GM13977 (cell line): ENCODE measurements around the gene PADI1.

Experiments
- DNase-seq: peaks from one replicate; pipeline ENCODE4 v3.0.0; 2012; ENCODE audit warnings: low spot score
- in situ Hi-C: fragments of 300-500 bp; cut with MboI; formaldehyde crosslinking; loops from one replicate; pipeline ENCODE4 v1.12.0; 2022; ENCODE audit warnings: low sequenced_read_pairs, low pct_unique_long_range_greater_than_20kb, mixed read lengths, inconsistent platforms; ENCODE audit not compliant: unreplicated experiment
- TF ChIP-seq, protein P1 (sequence below): IDR thresholded peaks from 2 replicates; pipeline ENCODE4 v1.5.1; 2012; ENCODE audit warnings: mild to moderate bottlenecking, control low read depth; ENCODE audit not compliant: insufficient read depth; ENCODE audit errors: extremely low read depth, missing control alignments

Gene PADI1

DNA sequence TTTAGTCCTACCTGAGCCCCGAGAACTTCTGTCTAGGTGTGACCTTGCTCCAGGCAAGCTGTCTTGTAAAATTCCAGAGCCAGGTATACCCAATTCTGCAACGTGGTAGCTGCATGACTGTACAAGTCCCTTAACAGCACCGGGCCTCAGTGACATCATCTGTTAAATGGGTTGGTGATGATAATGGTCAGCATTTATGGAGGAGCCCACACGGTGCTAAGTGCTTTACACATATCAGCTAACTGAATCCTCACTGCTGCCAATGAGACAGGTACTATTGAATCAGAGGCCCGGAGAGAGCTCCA is 37.2 kb upstream of the PADI1 start:
- in situ Hi-C loops, result no loop called here
- TF ChIP-seq, protein P1, sequence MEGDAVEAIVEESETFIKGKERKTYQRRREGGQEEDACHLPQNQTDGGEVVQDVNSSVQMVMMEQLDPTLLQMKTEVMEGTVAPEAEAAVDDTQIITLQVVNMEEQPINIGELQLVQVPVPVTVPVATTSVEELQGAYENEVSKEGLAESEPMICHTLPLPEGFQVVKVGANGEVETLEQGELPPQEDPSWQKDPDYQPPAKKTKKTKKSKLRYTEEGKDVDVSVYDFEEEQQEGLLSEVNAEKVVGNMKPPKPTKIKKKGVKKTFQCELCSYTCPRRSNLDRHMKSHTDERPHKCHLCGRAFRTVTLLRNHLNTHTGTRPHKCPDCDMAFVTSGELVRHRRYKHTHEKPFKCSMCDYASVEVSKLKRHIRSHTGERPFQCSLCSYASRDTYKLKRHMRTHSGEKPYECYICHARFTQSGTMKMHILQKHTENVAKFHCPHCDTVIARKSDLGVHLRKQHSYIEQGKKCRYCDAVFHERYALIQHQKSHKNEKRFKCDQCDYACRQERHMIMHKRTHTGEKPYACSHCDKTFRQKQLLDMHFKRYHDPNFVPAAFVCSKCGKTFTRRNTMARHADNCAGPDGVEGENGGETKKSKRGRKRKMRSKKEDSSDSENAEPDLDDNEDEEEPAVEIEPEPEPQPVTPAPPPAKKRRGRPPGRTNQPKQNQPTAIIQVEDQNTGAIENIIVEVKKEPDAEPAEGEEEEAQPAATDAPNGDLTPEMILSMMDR, result no peak

DNA sequence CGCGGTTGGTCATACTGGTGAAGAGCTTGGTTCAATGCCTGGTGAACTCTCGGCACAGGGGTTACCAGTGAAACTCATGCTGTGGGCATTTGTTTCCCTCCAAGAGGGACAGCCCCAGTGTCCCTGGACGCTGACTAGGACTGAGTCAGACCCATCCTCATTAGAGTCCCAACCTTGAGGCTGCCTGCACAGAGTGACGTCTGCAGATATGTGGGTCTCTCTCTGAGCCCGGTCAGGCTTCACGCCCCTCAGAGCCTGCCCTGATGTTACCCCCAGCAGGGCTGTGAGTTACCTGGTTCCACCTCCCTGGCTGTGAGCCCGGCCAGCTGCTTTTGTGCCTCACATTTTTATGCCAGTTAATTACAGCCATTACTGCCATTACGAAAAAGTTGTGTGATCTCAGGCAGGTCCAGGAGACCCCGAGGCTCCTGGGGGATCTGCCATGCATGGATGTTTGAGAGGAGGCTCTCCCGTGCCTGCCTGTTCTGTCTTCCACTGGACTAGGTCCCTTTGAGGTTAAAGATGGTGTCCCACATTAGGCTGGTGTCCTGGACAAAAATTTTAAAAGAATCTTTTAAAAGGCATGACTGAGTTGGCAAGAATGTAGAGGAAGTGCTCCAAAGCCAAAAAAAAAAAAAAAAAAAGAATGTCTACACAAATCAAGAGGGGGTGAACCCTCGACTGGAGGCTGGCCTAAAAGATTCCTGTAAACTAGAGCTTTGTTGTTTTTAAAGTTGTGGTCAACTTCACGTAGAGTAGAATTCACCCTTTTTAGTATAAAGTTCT is 36.6 kb upstream of the PADI1 start:
- TF ChIP-seq, protein P1, result no peak
- in situ Hi-C loops, result no loop called here
- no peak for DNase-seq

More for the DNA sequence above, 37.2 kb upstream of the PADI1 start:
- no peak for DNase-seq

DNA sequence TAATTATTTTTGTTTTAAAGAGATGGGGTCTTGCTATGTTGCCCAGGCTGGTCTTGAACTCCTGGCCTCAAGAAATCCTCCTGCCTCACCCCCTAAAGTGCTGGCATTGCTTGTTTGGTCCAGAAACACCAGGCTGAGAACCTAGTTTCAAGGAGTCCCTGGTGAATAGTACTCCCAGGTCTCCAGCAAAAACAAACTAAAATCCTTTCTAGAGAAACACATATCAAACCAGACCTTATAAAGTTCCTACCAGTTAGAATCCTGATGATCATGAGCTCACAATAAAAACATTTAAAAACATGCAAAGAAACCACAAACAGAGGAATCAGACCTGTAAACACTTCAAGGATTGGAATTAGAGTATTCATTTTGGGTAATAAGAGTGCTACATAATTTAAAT is 34.4 kb upstream of the PADI1 start:
- in situ Hi-C loops, result no loop called here
- TF ChIP-seq, protein P1, result no peak
- no peak for DNase-seq

DNA sequence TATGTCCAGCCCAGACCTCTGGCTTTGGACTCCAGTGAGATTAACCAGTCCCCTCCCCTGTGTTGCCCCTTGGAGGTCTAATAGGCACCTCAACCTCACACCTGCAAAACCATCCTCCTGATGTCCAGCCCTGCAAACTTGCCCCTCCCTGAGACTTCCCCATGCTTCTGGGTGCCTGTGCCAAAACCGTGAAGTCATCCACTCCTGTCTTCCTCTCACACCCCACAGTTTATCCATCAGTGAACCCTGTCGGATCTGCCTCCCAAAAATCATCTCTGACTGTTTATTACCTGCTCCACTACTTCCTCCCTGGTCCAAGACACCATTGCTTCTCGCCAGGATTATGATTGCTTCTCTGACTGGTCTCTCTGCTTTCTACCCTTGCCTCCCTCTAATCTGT is 31.7 kb upstream of the PADI1 start:
- in situ Hi-C loops, result no loop called here
- no peak for DNase-seq
- TF ChIP-seq, protein P1, result no peak

DNA sequence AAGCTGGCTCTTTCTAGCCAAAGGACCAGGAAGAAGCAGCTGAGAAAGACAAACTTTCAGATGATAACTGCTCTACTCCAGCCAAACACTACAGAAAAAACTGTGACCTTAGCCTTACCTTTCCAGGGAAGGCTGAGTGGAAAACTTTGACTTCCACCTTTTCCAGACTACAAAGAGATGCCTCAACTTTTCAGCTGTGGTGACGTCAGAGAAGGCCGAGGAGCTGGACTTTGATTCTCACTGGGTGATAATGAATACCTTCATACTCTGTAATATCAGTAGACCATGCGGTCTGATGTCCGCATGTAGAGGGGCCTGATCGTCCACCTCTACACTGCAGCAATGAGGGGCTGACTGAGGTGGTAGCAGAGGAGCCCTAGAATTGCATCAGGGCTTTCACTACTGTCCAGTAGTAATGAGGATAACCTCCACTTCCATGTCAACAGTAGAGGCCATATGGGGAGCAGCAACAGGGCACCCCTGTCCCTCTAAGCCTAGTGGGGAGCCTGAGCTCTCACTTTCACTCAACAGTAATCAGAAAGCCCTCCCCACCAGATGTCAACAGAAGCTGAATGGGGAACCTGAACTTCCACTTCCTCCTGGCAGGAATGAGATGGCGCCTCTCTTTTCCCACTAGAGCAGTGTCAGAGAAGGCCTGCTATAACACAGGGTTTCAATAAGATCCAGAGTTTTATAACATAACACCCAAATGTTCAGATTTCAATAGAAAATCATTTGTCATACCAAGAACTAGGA is 28.4 kb upstream of the PADI1 start:
- TF ChIP-seq, protein P1, result no peak
- DNase-seq, result no peak
- in situ Hi-C loops, result no loop called here

DNA sequence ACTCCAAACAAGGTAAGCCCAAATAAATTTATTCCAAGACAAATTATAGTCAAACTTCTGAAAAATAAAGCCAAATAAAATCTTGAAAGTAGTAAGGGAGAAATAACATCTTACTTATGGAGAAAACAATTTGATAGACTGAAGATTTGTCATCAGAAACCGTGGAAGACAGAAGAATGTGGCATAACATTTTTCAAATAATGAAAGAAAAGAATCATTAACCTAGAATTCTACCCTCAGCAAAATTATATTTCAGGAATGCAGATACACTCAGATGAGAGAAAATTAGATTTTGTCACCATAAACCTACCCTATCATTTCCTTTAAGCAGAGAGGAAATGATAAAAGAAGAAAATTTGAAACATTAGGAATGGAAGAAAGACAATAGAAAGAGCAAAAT is 27.3 kb upstream of the PADI1 start:
- in situ Hi-C loops, result no loop called here
- TF ChIP-seq, protein P1, result no peak
- no peak for DNase-seq
